Measurements from ENCODE around the gene SLC15A5. TPM values are rescaled to one million over a fixed set of nuclear protein-coding genes. Genes with fewer than 3 reads are reported as not detected.

The SLC15A5 gene
- not detected for total RNA-seq

- TF ChIP-seq CTCF (IDR thresholded peaks at IDR 0.05) (no peak), POLR2A (IDR thresholded peaks at IDR 0.05) (no peak)
- no peaks in the 10 kb centered on the region for H3K4me1 ChIP-seq
- no peaks in the 10 kb centered on the region for H3K9me3 ChIP-seq
- no peaks in the 10 kb centered on the region for H3K36me3 ChIP-seq (replicated peaks in 1 of 2; ENCODE audit: insufficient read depth in 1 of 2, low read depth in 2 of 2)
- no peak within 1 kb of the TSS for H3K27ac ChIP-seq
- intact Hi-C loops (cut with DNase I), result no loop called here
- 77 to 80% methylated on average over 5 of the region's 5 CpGs for WGBS, 2 donors
- ATAC-seq (no peak), DNase-seq (no peak)
- H3K4me3 ChIP-seq, result no peak within 1 kb of the TSS
- H3K27me3 ChIP-seq, result no peaks in the 10 kb centered on the region
Observed at GRCh38 chr12:16277585-16277984, at the start of gene SLC15A5. TSS of gene SLC15A5 (minus strand) at chr12:16277685. CDS start at chr12:16277685, 0 bp downstream.

- Histone ChIP-seq H3K9me3 (no peaks in the 10 kb centered on the region), H3K27me3 (no peaks in the 10 kb centered on the region), H3K36me3 (replicated peaks in 1 of 2; ENCODE audit: insufficient read depth in 1 of 2, low read depth in 2 of 2) (no peaks in the 10 kb centered on the region), H3K27ac (no peak overlapping the region), H3K4me1 (peaks cover 4% of the 10 kb centered on the region), H3K4me3 (no peak overlapping the region)
- intact Hi-C loops (cut with DNase I), result no loop called here
- TF ChIP-seq POLR2A (IDR thresholded peaks at IDR 0.05) (no peak), CTCF (IDR thresholded peaks at IDR 0.05) (no peak)
- ATAC-seq (no peak), DNase-seq (peak; percentile 5 to 47 (median 20))
- 3 to 13% methylated on average over 3 of the region's 3 CpGs for WGBS, 2 donors
Observed at GRCh38 chr12:16325426-16325825, 47.9 kb upstream of the SLC15A5 start.

GRCh38 chr12:16324772-16325171 lies 47.3 kb upstream of the SLC15A5 start:
- peaks cover 4% of the 10 kb centered on the region for H3K4me1 ChIP-seq
- H3K9me3 ChIP-seq, result no peaks in the 10 kb centered on the region
- no peak for DNase-seq
- H3K27me3 ChIP-seq, result no peaks in the 10 kb centered on the region
- no peak for ATAC-seq
- 81 to 83% methylated on average over 3 of the region's 3 CpGs for WGBS, 2 donors
- no peaks in the 10 kb centered on the region for H3K36me3 ChIP-seq (replicated peaks in 1 of 2; ENCODE audit: insufficient read depth in 1 of 2, low read depth in 2 of 2)
- H3K27ac ChIP-seq, result no peak overlapping the region
- intact Hi-C loops (cut with DNase I), result no loop called here
- TF ChIP-seq CTCF (IDR thresholded peaks at IDR 0.05) (no peak), POLR2A (IDR thresholded peaks at IDR 0.05) (no peak)
- no peak overlapping the region for H3K4me3 ChIP-seq

- intact Hi-C loops (cut with DNase I), result no loop called here
- H3K27me3 ChIP-seq, result no peaks in the 10 kb centered on the region
- H3K27ac ChIP-seq, result no peak overlapping the region
- no peak for TF ChIP-seq POLR2A (IDR thresholded peaks at IDR 0.05)
- no peak for TF ChIP-seq CTCF (IDR thresholded peaks at IDR 0.05)
- ATAC-seq (no peak), DNase-seq (no peak)
- WGBS, 2 donors, result 47 to 52% methylated on average over 5 of the region's 5 CpGs
- no peak overlapping the region for H3K4me3 ChIP-seq
- H3K9me3 ChIP-seq, result no peaks in the 10 kb centered on the region
- peaks cover 4% of the 10 kb centered on the region for H3K4me1 ChIP-seq
- H3K36me3 ChIP-seq (replicated peaks in 1 of 2; ENCODE audit: insufficient read depth in 1 of 2, low read depth in 2 of 2), result no peaks in the 10 kb centered on the region
Observed at GRCh38 chr12:16324272-16324671, 46.8 kb upstream of the SLC15A5 start.

- DNase-seq (no peak), ATAC-seq (no peak)
- no peaks in the 10 kb centered on the region for H3K27me3 ChIP-seq
- H3K4me3 ChIP-seq, result no peak overlapping the region
- H3K4me1 ChIP-seq, result peaks cover 4% of the 10 kb centered on the region
- TF ChIP-seq POLR2A (IDR thresholded peaks at IDR 0.05) (no peak), CTCF (IDR thresholded peaks at IDR 0.05) (no peak)
- H3K9me3 ChIP-seq, result no peaks in the 10 kb centered on the region
- intact Hi-C loops (cut with DNase I), result no loop called here
- no peak overlapping the region for H3K27ac ChIP-seq
- WGBS, 2 donors, result 64 to 67% methylated on average over 2 of the region's 2 CpGs
- H3K36me3 ChIP-seq (replicated peaks in 1 of 2; ENCODE audit: insufficient read depth in 1 of 2, low read depth in 2 of 2), result no peaks in the 10 kb centered on the region
Observed at GRCh38 chr12:16323638-16324037, 46.2 kb upstream of the SLC15A5 start.
